Thyroid gland (tissue), 4 donors: ENCODE data around the gene TAF8. TPM values are rescaled to one million over a fixed set of nuclear protein-coding genes. Genes with fewer than 3 reads are reported as not detected.

ENCODE experiments used
- DNase-seq, 2 donors: peaks; one replicate each; pipeline ENCODE4 v3.0.0-alpha.2; 2019
- H3K27ac ChIP-seq, 3 donors: fragments of 200-600 bp; sonication (generic); 1 replicate in 2 of 3; 2 replicates in 1 of 3; pipeline ENCODE4 v1.5.1; 2016 to 2019; ENCODE audit warnings: mild to moderate bottlenecking in 1 of 3, moderate library complexity in 1 of 3
- H3K27me3 ChIP-seq: fragments of 200-600 bp; sonication (generic); one replicate; pipeline ENCODE4 v1.5.1; 2019
- H3K36me3 ChIP-seq, 2 donors: fragments of 200-600 bp; sonication (generic); one replicate each; pipeline ENCODE4 v1.5.1; 2016 to 2019
- H3K4me1 ChIP-seq, 2 donors: fragments of 200-600 bp; sonication (generic); one replicate each; pipeline ENCODE4 v1.5.1; 2017 to 2019
- H3K4me3 ChIP-seq, 3 donors: fragments of 200-600 bp; sonication (generic); replicated peaks in 1 of 3; 1 replicate in 2 of 3; 2 replicates in 1 of 3; pipeline ENCODE4 v1.5.1; 2016; ENCODE audit warnings: mild to moderate bottlenecking in 1 of 3
- H3K9me3 ChIP-seq: fragments of 200-600 bp; sonication (generic); one replicate; pipeline ENCODE4 v1.5.1; 2017
- CTCF ChIP-seq, 6 experiments: fragments of 200-600 bp in 3 of 6; fragments of 450-650 bp in 3 of 6; sonication (generic) in 3 of 6; IDR thresholded peaks; one replicate each; pipeline ENCODE4 v1.5.1; 2016 to 2019; ENCODE audit warnings: antibody characterized with exemption in 6 of 6, mild to moderate bottlenecking in 2 of 6, inconsistent platforms in 1 of 6, moderate library complexity in 1 of 6
- POLR2A ChIP-seq, 2 donors: fragments of 450-650 bp; IDR thresholded peaks; one replicate each; pipeline ENCODE4 v1.6.1; 2017; ENCODE audit warnings: antibody characterized with exemption in 2 of 2, mild to moderate bottlenecking in 2 of 2, moderate library complexity in 1 of 2
- WGBS, 2 donors: methylation state at CpG; one replicate each; pipeline ENCODE4 v1.1.5; 2017; 5-methylcytosine and 5-hydroxymethylcytosine counted together
- intact Hi-C: fragments of 100-400 bp; cut with DNase I; formaldehyde crosslinking; loops from one replicate; pipeline ENCODE4 v1.15.1; 2023
- total RNA-seq, 4 donors: library from RNA; depleted of rRNA; stranded (reverse); fragments of >200 nt; gene quantifications; one replicate each; pipeline ENCODE4 v1.2.3, GENCODE V29; 2016

TAF8 gene
- total RNA-seq, 4 donors from 2014 or later, result 52.0 to 131 (median 72.2) TPM

- DNase-seq, result no peak
- H3K4me1 ChIP-seq, result peaks cover 11 to 35% of the 10 kb centered on the region in 2 donors
- H3K27ac ChIP-seq, result no peak overlapping the region
- peaks cover 33 to 44% of the 10 kb centered on the region in 2 donors for H3K36me3 ChIP-seq
- H3K4me3 ChIP-seq, result no peak overlapping the region
- no peaks in the 10 kb centered on the region for H3K27me3 ChIP-seq
- no peaks in the 10 kb centered on the region for H3K9me3 ChIP-seq
- intact Hi-C loops, result no loop called here
- TF ChIP-seq POLR2A (IDR thresholded peaks at IDR 0.05), result no peak
- TF ChIP-seq CTCF (IDR thresholded peaks at IDR 0.05), result no peak
Measured at GRCh38 chr6:42053601-42054000, 3.3 kb downstream of the TAF8 start.

GRCh38 chr6:42059743-42060142, 9.4 kb downstream of the TAF8 start:
- Histone ChIP-seq H3K4me3 (no peak overlapping the region), H3K4me1 (no peaks in the 10 kb centered on the region), H3K27me3 (no peaks in the 10 kb centered on the region), H3K36me3 (peaks cover 64 to 85% of the 10 kb centered on the region in 2 donors), H3K9me3 (no peaks in the 10 kb centered on the region), H3K27ac (no peak overlapping the region)
- TF ChIP-seq POLR2A (IDR thresholded peaks at IDR 0.05) (no peak), CTCF (IDR thresholded peaks at IDR 0.05) (no peak)
- WGBS, 2 donors, result 95 to 97% methylated on average over 5 of the region's 5 CpGs
- DNase-seq, result no peak
- intact Hi-C loops, result no loop called here

- H3K27me3 ChIP-seq, result no peaks in the 10 kb centered on the region
- H3K27ac ChIP-seq, result no peak overlapping the region
- TF ChIP-seq POLR2A (IDR thresholded peaks at IDR 0.05), result no peak
- TF ChIP-seq CTCF (IDR thresholded peaks at IDR 0.05), result no peak
- no peak for DNase-seq
- intact Hi-C loops, result no loop called here
- 96 to 98% methylated on average over 13 of the region's 13 CpGs for WGBS, 2 donors
- H3K36me3 ChIP-seq, result peaks cover 80 to 84% of the 10 kb centered on the region in 2 donors
- H3K4me3 ChIP-seq, result no peak overlapping the region
- no peaks in the 10 kb centered on the region for H3K9me3 ChIP-seq
- H3K4me1 ChIP-seq, result no peaks in the 10 kb centered on the region
Measured at GRCh38 chr6:42066156-42066675, 15.9 kb downstream of the TAF8 start.

GRCh38 chr6:42068173-42068572, 17.8 kb downstream of the TAF8 start:
- H3K27me3 ChIP-seq, result no peaks in the 10 kb centered on the region
- no peaks in the 10 kb centered on the region for H3K4me1 ChIP-seq
- H3K4me3 ChIP-seq, result no peak overlapping the region
- no peak for DNase-seq
- TF ChIP-seq POLR2A (IDR thresholded peaks at IDR 0.05) (no peak), CTCF (IDR thresholded peaks at IDR 0.05) (no peak)
- intact Hi-C loops, result no loop called here
- no peaks in the 10 kb centered on the region for H3K9me3 ChIP-seq
- H3K27ac ChIP-seq, result no peak overlapping the region
- H3K36me3 ChIP-seq, result peaks cover 71 to 83% of the 10 kb centered on the region in 2 donors
- WGBS, 2 donors, result 94 to 96% methylated on average over 7 of the region's 7 CpGs

- intact Hi-C loops, result no loop called here
- H3K27me3 ChIP-seq, result no peaks in the 10 kb centered on the region
- 93 to 95% methylated on average over 5 of the region's 5 CpGs for WGBS, 2 donors
- no peak overlapping the region for H3K27ac ChIP-seq
- DNase-seq, result no peak
- no peaks in the 10 kb centered on the region for H3K4me1 ChIP-seq
- peaks cover 66 to 77% of the 10 kb centered on the region in 2 donors for H3K36me3 ChIP-seq
- no peak overlapping the region for H3K4me3 ChIP-seq
- no peak for TF ChIP-seq POLR2A (IDR thresholded peaks at IDR 0.05)
- TF ChIP-seq CTCF (IDR thresholded peaks at IDR 0.05), result no peak
- H3K9me3 ChIP-seq, result no peaks in the 10 kb centered on the region
Measured at GRCh38 chr6:42068872-42069522, 18.7 kb downstream of the TAF8 start.
